Measurements from ENCODE around the gene TTLL6.

TTLL6 gene

DNA sequence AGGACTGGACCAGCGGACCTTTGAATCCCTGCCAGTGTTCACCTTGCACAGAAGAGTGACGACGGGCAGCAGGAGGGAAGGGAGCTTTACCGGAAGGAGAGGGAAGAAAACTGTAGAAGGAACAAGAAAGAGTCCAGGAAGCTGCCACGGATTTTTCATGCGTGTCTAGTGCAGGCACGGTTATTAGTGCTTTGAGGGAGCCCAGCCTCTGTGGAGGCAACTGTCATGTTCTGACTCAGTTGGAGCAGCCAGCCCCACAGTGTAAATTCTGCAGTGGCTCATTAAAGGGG, 82.0 kb downstream of the TTLL6 start:
- DNase-seq, result peak; percentile 30

DNA sequence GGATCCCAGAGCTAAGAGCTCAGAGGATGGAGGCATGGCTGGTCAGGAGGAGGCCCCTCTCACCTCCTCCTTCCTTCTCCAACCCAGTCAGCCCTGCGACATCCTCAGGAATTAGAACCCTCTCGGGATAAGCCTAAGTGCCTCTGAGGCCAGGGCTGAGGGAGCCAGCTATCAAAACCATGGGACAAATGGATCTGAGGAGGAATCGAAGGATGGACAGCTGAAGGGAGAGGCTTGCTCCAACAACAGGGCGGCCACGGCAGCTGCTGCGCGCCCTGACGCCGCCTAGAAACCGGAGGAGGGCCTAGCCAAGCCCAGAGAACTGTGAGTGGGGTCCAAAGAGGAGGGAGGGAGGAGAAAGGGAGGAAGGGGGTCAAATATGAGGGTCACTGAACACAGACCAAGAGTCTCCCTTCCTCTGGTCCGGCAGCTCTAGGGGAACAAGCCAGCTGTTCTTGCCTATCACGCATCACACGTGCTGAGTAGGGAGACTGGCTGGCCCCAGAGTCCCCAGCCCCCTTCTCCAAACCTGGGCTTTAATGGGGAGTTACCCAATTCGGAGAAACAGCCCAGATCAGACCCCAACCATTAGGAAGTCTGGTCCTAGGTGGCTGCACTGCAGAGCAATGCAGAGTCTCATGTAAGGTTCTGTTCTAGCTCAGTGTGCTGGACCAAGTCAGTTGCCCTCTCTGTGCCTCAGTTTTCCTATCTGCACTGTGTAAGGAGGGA, 82.5 kb downstream of the TTLL6 start:
- DNase-seq, result peak; percentile 44

DNA sequence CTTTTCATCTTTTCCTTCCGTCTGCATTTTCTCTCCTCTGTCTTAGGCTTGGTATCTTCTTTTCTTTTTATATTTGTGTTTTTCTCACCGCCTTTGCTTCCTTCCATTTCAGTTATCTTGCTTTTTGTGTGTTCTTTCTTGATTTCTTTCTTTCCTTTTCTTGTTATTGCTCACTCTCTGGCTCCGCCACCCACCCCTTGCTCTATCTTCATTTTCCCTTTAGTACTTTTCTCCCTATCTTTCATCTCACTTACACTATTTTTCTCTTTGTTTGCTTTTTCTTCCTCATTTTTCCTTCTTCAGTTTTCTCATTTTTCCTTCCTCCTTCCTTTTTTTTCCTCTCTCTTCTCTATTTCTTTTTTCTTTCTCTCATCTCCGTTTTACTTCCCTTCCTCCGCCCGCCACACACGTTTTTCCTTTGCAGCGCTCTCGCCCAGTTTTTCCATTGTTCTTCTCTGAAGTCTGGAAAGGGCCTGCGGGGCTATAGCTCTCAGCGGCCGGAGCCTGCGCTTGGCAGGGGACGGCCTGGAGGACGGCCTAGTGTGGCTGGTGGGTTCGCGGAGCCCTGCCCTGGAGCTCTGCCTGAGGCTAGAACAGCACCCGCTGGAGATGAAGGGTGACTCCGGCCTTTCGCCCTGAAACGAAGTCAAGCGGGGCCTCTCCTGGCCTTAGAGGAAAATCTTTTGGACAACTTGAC, 83.2 kb downstream of the TTLL6 start:
- peak; percentile 60 for DNase-seq

DNA sequence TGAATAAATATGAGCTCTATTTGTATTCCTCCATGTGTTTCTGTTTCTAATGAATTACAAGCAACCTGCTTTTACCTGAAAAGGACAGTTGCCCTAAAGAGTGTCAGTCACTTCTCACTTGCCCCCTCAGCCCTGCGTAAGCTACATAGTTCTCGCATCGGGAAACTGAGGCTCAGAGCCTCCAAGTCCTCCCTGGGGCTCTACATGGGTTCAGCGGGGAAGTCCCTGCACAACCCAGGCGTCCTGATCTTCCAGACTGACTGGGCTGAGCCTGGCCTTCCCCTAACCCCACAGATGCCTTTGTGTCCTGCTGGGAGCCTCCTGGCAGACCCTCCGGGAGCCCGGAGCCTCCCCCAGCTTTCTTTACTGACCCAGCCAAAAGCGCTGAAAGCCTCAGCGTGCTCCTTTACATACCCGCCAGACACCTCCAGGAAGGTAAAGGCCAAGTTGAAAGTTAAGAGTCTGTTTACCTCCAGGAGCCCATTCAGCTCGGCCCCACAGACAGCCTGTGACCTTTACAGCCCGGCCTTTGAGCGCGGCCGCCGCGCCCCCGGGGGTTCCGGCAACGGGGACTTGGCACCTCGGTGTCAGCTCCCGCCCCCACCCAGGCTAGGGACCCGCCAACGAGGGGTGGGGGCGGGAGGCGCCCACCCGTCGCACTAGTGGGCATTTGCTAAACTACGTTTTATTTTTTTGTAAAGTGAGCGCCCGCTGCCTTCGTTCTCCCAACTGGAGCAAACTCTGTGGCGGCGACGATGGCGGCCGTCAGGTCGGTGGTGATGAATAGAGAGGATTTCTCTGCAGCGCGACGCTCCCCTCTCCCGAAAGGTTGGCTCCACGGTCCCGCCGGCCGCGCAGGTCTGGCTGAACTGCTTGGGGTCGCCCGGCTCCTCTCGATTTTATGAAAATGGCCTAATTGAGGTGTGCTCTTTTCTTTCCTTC, 84.1 kb downstream of the TTLL6 start:
- DNase-seq, result peak; percentile 55

DNA sequence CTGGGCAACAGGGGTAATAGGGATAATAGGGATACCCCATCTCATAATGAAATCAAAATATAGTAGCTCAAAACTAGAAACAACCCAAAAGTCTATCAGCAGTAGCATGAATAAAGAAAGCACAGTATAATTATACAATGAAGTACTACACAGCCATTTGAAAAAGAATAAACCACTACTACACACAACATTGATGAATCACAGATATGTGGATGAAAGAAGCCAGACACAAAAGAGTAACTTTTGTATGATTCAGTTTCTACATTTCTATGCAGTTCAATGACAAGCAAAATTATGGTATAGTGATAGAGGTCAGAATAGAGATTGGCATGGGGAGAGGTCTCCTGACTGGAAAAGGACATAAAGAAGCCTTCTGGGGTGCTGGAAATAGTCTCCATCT, 85.7 kb downstream of the TTLL6 start:
- no peak for DNase-seq

DNA sequence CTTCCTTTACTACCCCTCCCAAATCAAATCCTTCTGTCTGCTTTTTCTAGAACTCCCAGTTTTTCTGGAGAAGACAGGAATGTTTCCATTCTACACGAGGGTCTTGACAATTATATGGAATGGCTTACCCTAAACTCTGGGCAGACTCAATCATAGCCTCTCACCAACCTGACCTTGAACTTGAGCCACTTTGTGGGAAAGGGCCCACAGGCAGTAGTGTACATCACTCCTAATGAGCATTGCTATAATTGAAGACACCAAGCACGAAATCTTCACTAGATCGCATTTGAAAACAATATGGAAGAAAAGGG, 86.8 kb downstream of the TTLL6 start:
- DNase-seq, result no peak

DNA sequence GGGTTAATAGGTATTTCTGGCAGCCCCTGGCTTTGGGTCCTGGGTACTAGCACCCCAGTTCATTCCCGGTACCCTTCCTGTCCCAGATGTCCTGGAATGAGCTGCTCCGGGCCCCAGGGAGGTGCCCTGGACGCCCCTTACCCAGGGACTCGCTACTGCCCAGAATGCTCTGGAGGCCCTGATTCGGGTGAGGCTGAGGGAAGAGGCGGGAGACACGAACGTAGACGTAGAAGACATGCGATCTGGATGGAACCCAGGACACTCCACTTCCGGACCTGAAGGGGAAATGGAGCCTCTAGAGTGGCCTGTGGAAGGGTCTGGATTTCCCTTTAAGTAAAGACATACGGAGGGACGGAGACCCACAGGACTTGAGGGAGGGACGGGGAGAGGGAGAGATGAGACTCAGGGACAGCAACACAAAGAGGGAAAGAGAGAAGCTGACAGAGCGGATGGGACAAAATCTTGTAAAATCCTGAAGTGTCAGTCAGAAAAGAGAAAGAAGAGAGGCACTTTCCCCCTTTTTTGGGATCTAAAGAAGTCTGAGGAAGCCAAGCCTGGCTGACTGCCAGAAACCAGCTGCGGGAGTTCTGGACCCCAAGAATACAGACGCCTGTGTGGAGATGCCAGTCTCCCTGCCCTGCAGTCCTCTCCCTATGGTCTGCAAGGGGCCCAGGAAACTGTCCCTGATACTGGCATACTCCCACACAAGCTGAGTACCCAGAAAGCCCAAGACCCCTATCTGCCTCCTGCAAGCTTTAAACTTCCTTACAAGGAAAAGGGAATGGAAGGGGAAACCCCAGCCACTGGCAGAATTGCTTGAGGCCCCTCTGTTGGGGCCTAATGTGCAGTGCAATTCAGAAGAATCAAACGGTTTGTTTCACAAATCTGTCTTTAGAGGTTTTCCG, 87.4 kb downstream of the TTLL6 start:
- peak; percentile 41 for DNase-seq

DNA sequence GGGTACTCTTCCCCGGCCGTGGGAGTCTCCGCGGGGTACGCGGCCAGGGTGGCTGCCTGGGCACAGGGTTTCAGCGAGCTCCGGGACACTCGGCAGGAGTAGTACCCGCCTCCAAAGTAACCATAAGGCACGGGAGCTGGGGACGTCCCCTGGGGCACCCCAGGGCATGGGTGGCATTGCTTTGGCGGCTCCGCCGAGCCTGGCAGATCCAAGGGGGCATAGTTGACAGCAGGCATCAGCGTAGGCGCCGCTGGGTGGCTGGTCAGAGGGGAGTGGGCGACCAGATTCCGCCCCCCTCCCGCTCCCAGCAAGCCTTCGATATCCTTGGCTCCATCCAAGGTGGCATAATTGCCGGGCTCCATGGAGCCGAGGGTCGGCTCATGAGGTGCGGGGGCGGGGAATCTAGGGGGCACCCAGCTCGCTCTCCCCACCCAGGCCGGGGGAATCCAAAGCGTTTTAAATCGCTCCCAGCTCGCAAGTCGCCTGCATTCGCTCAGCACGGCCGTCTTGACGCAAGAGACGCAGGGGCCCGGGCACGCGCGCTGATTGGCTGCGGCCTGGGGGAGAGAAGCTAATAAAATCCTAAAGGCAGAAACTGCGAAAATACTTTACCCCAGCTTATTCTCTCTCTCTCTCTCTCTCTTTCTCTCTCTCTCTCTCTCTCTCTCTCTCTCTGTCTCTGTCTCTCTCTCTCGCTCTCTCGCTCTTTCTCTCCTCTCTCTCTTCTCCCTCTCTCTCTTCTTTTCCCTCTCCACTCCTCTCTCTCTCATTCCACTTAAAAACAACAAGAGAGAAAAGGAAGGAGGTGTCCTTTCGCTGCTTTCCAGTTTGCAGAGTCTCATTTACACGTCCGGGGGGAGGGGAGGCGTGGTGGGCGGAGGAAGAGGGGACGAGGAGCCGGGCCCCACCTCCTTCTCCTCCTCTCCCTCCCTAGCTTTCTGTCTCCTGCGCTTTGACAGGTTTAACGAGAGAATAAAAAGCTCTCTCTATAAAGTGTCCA, 88.5 kb downstream of the TTLL6 start, which contains the start of gene HOXB13:
HOXB13 (minus strand) TSS at position 519 of the 1,000 bp plus-strand sequence; CDS start at position 362, 157 bp downstream.
- DNase-seq, result peak; percentile 77

DNA sequence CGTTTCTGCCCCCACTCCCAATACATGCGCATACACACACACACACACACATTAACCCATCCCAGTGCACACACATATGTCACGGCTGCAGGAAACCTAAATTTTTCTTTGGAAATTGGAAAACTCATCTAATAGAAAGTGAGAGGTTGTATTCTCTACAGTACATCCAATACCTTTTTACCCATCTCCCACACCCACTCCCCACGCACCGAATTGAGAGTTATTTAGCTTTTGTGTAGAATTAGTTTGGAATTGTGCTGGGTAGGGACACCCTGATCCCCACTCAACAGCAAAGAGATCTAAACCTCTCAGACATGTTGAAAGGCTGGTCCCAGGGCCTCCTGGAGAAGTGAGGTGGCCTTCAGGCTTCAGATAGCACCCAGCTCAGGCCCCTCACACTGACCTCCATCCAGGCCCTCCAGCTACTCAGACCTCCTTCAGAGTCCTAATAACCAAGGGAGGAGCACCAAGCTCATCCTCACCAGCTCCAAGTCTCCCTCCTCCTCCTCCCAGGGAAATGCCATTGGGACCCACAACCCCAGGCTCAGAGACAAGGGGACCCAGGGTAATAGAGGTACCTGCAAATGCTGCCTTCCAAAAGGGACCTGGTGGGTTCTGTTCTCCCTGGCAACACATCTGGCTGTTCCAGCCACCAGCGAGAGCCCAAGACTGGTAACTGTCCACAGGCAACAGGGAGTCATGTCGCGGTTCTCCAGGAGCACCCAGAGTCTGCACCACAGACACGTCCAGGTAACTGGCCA, 89.4 kb downstream of the TTLL6 start:
- no peak for DNase-seq

DNA sequence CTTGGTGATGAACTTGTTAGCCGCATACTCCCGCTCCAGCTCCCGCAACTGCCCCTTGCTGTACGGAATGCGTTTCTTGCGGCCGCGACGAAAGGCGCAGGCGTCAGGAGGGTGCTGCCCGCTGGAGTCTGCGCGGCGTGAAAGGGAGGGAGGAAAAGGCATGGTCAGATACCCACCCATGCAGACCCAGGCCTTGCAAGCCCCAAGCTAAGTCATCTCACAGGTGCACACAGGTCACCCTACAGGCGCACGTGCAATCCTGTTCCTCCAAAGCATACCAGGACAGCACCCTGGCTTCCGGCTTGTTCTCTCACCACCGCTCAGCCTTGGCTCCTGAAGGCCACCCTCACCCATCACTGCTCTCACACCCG, 90.1 kb downstream of the TTLL6 start:
- no peak for DNase-seq

DNA sequence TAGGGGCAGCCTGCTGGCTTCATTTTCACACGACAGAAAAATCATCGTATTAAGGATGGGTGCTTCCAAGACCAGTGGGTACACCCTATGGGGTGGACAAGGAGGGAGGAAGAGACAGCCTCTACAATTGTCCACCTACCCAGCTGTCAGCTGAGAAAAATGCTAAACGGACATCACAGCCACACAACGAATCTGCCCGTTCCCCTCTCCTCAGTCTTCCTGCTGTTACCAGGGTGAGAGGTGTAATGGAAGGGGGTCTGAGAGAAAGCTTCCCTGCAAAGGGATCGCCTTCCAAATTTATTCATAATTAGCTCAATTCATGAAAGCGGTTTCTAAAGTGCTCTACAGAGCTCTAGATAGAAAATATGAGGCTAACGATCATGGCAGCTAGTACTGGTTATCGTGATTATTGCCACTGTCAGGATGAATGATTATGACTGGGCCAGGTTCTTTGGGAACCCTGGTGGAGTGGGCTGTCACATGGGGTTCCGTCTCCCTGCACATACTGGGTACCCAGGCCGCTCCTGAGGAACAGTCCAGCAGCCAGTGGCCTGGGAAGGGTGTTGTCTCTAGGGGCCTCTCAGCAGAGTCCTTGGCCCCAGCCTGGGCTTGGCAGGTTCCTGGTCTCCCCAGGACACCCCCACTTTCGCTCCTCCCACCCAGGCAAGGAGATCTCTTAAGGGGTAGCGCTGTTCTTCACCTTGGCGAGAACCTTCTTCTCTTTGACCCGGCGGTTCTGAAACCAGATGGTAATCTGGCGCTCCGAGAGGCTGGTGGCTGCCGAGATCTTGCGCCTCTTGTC, 90.7 kb downstream of the TTLL6 start:
- no peak for DNase-seq

DNA sequence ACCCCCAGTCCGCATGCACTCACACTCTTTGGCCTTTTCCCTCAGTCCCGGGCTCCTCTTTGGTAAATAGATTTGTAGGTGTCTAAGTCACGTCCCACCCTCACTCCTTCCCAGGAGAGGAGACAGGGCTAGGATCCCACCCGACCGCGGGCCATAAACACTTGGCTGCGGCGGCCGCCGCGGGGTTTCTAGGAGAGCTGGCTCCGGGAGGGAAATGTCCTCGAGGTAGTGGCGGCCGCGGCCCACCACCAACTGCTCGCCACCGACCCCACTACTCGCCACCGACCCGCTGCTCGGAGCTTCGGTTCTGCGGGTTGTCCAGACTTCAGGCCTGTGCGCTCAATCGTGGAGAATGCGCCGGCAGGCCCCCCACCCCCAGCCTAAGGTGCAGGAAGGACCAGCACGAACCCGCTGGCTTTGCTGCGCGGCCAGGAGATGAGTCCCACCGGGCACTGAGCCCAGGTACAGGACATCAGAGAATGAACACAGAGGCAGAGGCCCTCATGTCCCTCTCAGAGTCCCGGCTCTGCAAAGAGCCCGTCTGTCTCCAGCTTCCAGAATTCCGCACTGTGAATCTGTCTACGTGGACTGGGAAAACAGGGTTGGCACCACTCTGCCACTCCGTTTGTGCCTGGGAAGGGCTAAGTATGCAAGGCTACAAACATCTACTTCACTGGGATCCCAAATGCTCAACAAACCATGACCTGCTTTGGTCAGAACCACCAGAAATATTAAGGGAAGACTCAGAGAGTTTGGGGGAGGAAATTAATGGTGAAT, 91.6 kb downstream of the TTLL6 start:
- no peak for DNase-seq

DNA sequence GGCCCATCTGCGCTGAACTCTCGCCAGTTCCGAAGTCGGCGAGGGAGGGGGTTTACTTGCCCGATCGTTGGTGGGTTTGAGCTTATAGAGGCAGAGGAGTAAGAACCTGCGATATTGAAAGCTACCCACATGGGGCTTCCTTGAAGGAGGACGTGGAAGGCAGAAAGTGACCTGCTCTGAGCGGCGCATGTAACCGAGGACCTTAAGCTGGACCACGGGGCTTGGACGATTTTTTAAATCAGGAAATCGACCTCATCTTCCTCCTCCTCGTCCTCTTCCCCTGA, 92.1 kb downstream of the TTLL6 start:
- DNase-seq, result no peak

DNA sequence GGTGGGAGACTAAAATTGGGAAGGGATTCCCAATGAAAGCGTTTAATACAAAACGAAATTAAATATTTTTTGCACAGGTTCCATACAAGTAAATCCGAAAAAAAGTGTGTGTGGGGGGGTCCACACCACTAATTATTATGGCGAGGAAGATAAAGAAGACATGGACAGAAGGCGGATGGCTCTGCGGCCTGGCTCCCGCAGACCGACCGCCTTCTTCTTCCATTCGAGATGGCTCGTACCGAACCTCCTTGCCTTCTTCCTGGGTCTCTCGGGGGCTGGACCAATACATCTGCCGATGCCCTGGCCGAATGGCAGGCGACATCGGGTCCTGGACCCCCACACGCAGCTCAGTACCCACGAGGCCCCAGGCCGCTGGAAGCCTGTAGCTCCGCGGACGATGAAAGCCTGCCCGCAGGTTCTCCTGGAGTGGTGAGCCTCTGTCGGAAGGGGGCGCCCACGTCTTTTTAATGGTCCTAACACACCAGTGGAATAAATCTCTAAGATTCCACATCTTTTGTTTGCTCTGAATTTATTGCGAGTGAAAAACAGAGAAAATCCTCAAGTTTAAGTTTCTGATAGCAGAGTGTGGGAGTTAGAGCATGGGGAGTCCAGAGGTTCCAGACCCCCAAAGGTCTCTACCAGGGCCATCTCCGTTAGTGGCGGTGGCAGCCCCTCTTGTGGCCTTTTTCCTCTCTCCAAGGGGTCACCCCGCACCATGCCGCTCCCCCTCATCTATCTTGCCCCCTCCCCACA, 92.6 kb downstream of the TTLL6 start:
- DNase-seq, result peak; percentile 88

DNA sequence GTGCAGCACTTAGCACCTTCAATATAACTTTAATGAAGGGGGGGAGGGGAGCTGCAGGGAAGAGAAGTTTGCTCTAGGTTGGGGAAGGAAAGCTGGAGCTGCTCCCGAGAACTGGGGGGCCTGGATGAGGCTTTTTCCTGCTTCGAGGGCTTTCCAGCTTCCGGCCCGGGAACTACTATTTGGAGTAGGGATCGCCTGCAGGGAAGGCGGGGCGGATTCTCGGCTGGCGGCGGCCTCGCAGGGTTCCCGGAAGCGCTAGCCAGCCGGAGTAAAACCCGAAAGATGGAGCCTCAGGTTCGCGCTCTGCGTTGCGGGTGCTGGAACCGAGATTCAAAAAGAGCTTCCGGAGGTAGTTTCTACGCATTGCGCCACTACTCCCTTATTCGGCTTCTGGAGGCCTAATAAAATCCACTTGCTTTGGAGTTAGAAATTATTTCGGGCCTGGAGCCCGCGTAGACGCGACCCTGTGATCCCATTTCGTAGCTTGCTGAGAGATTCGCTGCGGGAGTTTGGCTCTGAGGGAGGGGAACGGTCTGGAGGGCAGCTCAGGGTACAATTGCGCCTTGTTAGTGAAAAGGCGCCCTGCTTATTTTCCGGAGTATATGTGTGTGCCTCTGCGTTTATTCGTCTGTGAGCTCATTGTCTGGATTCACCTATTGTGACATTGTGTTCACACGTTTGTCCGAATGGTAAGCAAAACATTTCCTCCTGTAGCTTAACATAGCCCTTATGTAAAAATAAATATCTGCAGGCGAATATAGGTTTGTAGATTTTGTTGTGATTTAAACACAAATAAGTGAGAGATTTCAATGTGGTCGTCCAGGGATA, 93.4 kb downstream of the TTLL6 start:
- DNase-seq, result peak; percentile 68

DNA sequence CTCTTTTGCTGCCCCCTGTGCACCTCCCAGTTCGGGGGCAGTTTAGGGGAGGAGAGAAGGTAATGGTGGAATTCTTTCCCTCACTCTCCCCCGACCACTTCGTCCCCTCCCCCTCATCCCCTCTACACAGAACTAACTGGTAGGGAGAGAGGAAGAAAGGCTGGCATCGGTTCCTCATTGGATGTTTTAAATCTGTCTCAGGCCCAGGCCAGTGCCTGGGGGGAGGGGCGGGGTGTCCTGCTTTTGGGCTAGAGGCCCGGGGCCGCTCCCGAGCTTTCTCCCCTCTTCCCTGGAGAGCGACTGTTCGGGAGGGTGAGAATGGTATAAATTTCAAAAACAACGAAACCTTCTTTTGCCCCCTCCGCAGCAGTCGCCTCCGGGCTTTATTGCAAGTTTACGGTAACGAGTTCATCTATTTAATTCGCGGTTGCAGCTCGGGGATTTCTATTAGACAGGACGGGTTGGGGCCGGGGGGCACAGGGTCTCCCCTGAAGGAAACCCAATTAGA, 94.1 kb downstream of the TTLL6 start, which contains the start of gene PRAC2:
PRAC2 (plus strand) TSS at position 271 of the 508 bp plus-strand sequence. CDS start 1,226 bp downstream, outside the sequence.
- DNase-seq, result no peak
